ENCODE data around the gene VPS4A.

The VPS4A gene

DNA sequence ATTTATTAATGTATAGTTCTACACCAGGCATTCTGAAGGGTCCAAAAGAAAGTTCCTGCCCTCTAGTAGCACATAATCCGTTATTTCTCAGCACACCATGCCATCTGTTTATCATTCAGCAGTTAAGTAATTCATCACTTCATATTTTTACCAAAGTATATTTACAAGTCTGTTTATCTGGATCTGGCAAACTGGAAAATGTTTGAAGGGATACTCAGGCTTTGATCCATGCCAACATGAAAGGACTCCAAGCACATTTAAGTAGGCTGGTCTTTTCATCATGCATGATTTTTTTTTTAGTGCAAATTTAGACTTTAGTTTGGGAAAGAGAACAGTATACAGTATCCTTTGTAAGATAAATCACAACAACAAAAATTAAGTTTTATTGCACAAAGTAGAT, 4.1 kb upstream of the VPS4A start:
- DNase-seq (ENCODE audit: low read depth): no peak

DNA sequence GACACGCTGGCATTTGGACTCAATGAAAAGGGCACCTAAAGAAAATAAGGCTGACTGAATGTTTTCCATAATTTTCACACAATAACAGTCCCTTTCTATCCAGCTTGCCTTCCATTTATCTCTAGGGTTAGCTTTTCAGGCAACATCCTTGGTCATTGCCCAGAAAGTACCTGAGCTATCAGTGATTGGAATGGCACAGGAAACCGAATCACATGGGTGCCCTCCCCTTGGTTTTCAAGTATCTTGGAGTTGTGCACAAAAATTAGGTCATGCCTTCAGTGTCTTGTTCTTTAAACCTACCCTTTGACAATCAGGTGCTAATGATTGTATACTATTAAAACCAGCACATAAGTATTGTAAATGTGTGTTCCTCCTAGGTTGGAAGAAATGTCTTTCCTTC, 3.3 kb upstream of the VPS4A start:
- no peak for DNase-seq (ENCODE audit: low read depth)

- no peak for DNase-seq (ENCODE audit: low read depth)
Observed at GRCh38 chr16:69309316-69309715, 1.8 kb upstream of the VPS4A start.

DNA sequence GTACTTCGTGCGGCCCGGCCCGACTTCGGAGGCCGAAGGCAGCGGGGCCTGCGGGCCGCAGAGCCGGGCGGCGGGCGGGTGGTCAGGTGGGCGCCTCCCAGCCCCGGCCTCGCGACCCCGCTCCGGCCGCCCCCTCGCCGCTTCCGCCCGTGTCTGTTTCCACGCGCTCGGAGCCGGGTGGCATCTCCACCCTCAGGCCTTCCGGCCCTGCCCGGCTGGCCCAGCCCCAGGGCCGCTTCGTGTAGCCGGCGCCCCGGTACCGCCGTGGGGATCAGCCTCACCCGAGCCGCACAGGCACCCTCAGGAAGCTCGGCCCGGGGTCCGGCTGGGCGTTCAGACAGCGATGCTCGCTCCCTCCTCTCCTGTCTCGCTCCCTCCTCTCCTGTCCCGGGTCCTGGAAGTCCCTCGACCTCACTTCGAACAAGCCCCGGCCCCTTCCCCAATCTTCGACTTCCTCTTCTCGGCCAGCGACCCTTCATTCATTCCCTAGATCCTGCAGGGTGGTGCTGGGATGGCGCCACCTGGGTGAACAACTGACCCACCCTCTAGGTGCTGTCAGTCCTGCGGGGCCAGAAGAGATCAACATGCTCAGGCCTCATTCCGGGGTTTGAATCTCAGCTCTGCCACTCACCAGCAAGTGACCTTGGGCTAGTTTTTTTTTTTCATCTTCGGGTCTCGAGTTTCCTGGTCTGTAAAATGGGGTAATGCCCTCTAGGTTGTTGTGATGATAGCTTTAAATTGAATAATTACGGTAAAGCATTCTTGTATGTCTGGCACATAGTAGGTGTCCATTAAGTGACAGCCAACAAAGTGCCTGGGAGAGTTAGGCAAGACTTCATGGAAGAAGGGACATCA, 610 bp downstream of the VPS4A start:
- DNase-seq (ENCODE audit: low read depth): no peak

DNA sequence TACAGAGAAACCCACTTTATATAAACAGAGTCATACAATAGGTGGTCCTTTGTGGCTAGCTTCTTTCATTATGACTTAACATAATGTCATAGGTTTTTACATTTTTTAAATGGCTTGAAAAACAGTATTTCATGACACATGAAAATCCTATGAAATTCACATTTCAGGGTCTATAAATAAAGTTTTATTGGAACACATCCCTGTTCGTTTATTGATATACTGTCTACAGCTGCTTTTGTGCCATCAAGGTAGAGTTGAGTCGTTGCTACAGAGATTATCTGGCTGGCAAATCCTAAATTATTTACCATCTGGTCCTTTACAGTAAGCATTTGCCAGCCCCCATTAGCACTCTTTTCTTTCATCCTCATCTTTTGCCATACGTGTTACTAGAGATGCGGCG, 2.3 kb downstream of the VPS4A start:
- DNase-seq (ENCODE audit: low read depth): no peak

DNA sequence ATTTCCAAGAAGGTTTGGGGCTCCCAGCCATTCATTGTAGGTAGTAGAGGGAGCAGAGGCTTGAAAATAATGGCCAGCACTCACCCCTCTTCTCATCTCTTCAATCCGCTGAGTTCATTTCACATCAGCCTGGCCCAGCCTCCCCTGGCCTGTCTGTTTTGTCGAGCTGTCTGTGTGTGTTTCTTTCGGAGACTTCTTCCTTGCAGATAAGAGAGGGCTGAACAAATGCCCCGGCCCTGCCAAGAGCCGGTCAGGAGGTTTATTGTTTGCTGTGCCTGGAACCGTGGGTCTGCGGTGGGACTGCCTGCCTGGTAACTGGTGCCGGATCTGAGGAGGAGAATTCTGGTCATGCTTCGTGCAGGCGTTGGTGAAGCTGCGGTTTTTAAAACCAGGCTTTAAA, 3.4 kb downstream of the VPS4A start:
- no peak for DNase-seq (ENCODE audit: low read depth)

- no peak for DNase-seq (ENCODE audit: low read depth)
Observed at GRCh38 chr16:69315486-69316311, 4.5 kb downstream of the VPS4A start.

- DNase-seq (ENCODE audit: low read depth): no peak
Observed at GRCh38 chr16:69316595-69317034, 5.5 kb downstream of the VPS4A start.

DNA sequence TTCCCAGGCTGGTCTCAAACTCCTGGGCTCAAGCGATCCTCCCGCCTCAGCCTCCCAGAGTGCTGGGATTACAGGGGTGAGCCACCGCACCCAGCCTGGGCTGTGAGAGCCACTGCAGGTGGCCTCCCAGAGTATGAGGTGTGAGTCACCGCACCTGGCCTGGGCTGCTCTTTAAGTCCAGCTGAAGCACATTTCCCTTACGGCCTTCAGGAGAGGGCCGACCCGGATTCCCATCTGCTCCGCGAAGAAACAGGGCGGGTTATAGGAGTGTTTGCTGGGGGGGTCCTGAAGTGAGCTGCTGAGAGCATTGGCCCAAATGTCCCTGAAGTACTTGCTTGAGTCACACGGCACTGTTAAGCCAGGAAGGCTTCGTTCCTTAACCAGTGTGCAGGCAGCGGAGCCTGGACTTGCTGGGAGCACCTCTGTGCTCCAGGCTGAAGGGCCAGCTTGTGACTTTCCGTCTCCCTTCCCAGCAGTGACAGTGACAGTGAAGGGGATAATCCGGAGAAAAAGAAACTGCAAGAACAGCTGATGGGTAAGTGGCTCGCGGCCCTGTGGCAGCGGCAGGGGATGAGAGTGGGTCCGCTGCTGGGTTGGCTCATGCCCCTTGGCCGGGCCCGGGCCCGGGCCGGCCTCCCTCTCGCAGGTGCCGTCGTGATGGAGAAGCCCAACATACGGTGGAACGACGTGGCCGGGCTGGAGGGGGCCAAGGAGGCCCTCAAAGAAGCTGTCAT, 7.2 kb downstream of the VPS4A start:
- DNase-seq (ENCODE audit: low read depth): no peak

DNA sequence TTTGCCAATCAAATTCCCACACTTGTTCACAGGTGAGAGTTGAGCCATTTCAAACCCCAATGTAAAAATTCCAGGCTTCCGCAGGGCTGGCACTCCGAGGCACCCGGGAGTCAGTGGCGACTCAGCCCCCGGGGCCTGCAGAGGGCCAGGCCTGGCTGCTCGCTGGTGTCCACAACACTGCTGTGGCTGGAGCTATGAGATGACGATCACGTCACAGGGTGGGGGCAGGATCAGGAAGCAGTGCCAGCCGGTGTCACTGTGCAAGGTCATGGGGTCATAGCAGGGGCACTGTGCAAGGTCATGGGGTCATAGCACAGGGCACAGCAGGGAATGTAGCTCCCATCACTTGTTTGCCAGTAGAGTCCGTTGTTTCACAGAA, 7.8 kb downstream of the VPS4A start:
- DNase-seq (ENCODE audit: low read depth): no peak

GRCh38 chr16:69319381-69319780, 8.2 kb downstream of the VPS4A start:
- DNase-seq (ENCODE audit: low read depth): no peak

GRCh38 chr16:69319826-69320739, 8.9 kb downstream of the VPS4A start:
- no peak for DNase-seq (ENCODE audit: low read depth)

- no peak for DNase-seq (ENCODE audit: low read depth)
Observed at GRCh38 chr16:69320740-69321073, 9.6 kb downstream of the VPS4A start.

GRCh38 chr16:69321080-69321479, 9.9 kb downstream of the VPS4A start:
- DNase-seq (ENCODE audit: low read depth): no peak

GRCh38 chr16:69322343-69322742, 11.2 kb downstream of the VPS4A start:
- no peak for DNase-seq (ENCODE audit: low read depth)

DNA sequence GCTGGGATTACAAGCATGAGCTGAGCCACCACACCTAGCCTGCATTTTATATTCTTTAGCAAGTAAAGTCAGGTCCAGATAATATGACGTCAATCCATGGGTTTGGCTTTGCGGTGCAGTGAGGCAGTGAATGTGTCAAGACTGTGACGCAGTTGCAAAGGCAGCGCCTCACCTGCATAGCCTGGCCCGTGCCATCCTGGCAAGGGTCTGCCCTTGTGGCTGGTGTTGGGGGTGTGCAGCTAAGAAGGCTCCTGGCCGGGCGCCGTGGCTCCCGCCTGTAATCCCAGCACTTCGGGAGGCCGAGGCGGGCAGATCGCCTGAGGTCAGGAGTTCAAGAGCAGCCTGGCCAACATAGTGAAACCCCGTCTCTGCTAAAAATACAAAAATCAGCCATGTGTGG, 12.3 kb downstream of the VPS4A start:
- no peak for DNase-seq (ENCODE audit: low read depth)

GRCh38 chr16:69324013-69324531, 12.9 kb downstream of the VPS4A start:
- DNase-seq (ENCODE audit: low read depth): no peak

DNA sequence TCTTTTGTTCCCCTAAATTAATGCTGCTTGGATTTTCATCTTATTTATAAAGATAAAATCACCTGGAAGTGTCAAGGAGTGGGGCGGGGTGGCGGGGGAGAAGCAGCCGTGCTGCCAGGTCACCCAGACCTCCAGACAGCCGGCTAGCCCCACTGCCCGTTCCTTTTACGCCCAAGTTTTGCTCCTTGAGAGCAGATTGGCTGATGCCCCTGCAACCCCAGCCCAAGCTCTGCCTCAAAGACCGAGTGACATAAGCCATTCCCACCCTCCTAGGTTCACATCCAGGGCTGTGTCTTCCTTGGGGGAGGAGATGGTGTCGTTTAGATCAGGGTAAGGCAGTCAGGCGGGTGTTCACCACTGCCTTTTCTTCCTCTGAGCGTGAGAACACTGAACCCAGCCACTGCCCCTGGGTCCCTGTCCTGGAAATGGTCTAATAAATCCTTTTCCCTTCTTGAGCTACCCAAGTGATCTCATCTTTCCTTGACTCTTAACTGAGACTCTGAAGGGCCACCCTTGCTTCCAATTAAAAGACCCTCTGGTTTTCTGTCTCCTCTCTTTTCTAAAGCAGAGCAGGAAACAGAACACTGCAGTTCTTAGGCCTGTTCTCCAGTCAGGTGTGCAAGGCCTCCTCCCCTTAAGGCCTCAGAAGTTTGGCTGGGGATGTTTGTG, 13.6 kb downstream of the VPS4A start:
- no peak for DNase-seq (ENCODE audit: low read depth)

DNA sequence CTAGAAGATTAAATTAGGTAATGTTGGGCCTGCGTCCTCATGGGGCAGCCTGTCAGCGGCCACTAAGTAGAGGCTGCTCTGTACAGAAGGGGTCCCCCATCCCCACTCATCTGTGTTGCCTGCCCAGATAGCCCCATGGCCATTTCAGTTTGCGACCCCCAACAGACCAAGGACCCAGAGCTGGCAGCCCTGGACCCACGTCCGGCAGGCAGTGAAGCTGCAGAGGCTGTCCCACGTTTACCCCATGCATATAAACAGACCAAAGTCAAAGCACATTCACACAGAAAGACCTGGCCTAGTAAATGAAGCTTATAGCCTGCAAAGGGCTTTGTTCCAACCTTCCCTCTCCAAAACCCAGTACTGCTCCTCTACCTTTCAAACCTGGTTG, 14.6 kb downstream of the VPS4A start:
- no peak for DNase-seq (ENCODE audit: low read depth)

- no peak for DNase-seq (ENCODE audit: low read depth)
Observed at GRCh38 chr16:69326172-69326873, 15.2 kb downstream of the VPS4A start.
